Measurements from ENCODE around the gene IFFO2.

DNA sequence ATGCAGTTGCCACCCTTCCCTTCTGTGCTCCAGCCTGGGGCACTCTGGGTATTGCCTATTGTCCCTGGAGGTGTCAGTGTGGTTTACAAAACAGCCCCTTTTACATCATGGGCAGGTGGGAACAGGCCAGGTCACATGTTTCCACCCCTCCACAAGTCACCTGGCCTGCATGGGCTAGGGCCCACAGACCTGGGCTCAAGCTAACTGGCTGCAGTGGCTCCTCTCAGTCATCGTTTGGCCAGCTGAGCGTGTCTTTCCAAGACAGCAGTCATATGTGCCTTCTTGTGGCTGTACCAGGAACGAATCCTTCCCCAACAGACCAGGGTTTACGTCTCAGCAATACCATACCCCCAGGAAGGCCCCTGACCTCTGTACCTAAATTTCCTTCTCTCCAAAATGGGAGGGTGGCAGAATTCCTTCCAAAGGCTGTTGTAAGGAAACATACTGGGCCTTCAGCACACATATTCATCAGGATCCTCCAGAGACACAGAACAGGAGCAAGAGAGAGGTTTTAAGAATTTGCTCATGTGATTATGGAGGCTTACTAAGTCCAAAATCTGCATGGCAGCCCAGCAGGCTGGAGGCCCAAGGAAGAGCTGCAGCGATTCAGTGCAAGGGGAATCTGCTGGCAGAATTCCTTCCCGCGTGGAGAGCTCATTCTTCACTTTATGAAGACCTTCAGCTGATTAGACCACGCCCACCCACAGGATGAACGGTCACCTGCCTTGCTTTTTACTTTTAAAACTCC lies 86.5 kb downstream of the IFFO2 start:
- TF ChIP-seq SIN3A (IDR thresholded peaks at IDR 0.05; ENCODE audit: borderline replicate concordance, insufficient read depth, low read length) (no peak), FOXP2 (optimal IDR thresholded peaks at IDR 0.05; ENCODE audit: borderline replicate concordance, extremely low read depth, extremely low read length, insufficient read depth) (no peak), TAF1 (IDR thresholded peaks at IDR 0.05; ENCODE audit: borderline replicate concordance, insufficient read depth, low read length) (no peak), POLR2AphosphoS5 (IDR thresholded peaks at IDR 0.05; ENCODE audit: low read depth, low read length) (no peak)
